T-helper 2 cell treated with Interferon-gamma antibody and Interleukin-4, amounts not matched to agents 5 μg/mL and 100 μg/mL, for 36 hours (primary cell): ENCODE data around the gene MTRF1L.
"Not testable (repeated sequence)": the region's sequence is repeated elsewhere in the genome, so short reads cannot be mapped to it uniquely, and the experiment has no call there.

Experiments
- DNase-seq: peaks from one replicate; pipeline ENCODE4 v3.0.0; 2021; ENCODE audit warnings: low spot score
- H3K27ac Mint-ChIP-seq: one replicate; pipeline ENCODE4 v1.8.0; 2021; ENCODE audit warnings: mild to moderate bottlenecking, mixed read lengths
- H3K27me3 Mint-ChIP-seq: one replicate; pipeline ENCODE4 v1.8.0; 2021; ENCODE audit warnings: low read depth, mixed read lengths
- H3K36me3 Mint-ChIP-seq: one replicate; pipeline ENCODE4 v1.8.0; 2021; ENCODE audit warnings: low read depth, mixed read lengths
- H3K4me1 Mint-ChIP-seq: one replicate; pipeline ENCODE4 v1.8.0; 2021; ENCODE audit warnings: low read depth, mixed read lengths
- H3K4me3 Mint-ChIP-seq: one replicate; pipeline ENCODE4 v1.8.0; 2022; ENCODE audit warnings: mild to moderate bottlenecking, moderate library complexity, mixed read lengths
- H3K9me3 Mint-ChIP-seq: one replicate; pipeline ENCODE4 v1.8.0; 2021; ENCODE audit warnings: mixed read lengths

The MTRF1L gene

DNA sequence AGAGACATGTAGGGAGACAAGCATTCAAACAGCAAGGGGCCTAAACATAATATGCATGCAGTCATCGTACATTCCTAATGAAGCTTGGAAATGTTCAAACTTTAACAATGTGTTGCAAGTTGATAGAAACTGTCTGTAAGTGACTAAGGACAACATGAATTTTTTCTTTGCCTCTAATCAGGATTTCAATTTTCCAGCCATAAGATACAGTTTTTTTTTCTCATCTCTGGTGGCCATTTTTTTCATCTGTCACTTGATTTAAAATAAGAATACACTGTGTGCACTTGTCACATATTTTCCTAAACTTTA lies 22.2 kb upstream of the MTRF1L start:
- no peaks in the 10 kb centered on the region for H3K9me3 Mint-ChIP-seq
- no peaks in the 10 kb centered on the region for H3K36me3 Mint-ChIP-seq
- H3K27me3 Mint-ChIP-seq, result peaks cover 29% of the 10 kb centered on the region
- no peak overlapping the region for H3K27ac Mint-ChIP-seq
- DNase-seq, result no peak
- H3K4me1 Mint-ChIP-seq, result peaks cover 1% of the 10 kb centered on the region
- H3K4me3 Mint-ChIP-seq, result no peak overlapping the region

DNA sequence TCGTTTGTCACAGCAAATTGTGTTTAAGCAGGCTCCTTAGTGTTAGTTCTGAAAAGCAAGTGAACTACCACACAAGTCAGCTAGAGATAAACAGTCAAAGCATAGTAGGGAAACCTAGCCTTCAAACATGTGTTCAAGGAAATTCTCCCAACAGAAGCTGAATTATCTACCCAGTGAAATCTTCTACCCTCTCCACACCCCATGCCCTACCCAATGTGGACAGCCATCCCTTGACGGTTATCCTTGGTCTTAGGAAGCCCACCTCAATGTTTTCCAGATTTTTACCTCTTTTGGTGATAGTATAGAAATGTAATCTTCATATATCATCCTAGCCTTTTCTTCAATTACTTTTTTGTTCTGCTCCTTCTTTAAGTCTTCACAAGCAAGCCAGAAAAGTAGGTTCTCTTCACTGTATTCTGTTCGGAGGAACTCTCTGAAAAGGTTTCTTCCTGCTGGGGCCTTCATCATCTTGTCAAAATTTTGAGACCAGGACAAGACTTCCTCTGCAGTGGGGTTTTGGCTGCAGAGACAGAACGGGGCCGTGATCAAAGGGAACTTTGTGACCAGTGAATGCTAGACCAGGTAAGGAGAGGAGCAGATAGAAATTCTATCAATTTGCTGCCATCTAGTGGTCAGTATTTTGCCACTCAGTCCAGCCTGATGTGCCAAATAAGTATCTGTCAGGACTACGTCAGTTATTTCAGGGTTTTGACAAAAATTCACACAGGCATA lies 21.6 kb upstream of the MTRF1L start:
- H3K4me3 Mint-ChIP-seq, result no peak overlapping the region
- H3K27me3 Mint-ChIP-seq, result peaks cover 29% of the 10 kb centered on the region
- peak; percentile 23 for DNase-seq
- H3K27ac Mint-ChIP-seq, result no peak overlapping the region
- H3K36me3 Mint-ChIP-seq, result no peaks in the 10 kb centered on the region
- peaks cover 1% of the 10 kb centered on the region for H3K4me1 Mint-ChIP-seq
- H3K9me3 Mint-ChIP-seq, result no peaks in the 10 kb centered on the region

DNA sequence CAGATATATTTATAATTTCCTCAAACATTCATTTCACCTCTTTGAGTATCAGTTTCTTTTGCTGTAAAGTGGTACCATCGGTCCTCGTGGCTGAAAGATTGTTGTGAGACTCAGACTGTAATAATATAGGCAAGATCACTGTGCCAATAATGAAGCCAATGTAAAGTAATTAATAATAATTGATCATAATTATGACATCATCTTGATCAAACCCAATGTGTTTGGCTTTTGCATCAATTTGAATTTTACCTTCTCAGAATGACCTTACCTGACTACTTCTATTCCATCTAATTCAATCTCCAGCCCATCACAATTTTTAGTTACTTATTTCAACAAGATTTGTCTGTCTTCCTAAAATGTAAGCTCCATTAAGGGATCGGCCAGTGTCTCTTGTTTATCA lies 15.8 kb upstream of the MTRF1L start:
- Mint-ChIP-seq H3K36me3 (no peaks in the 10 kb centered on the region), H3K4me3 (no peak overlapping the region), H3K4me1 (no peaks in the 10 kb centered on the region), H3K9me3 (no peaks in the 10 kb centered on the region), H3K27ac (no peak overlapping the region), H3K27me3 (peaks cover 27% of the 10 kb centered on the region)
- DNase-seq, result no peak

DNA sequence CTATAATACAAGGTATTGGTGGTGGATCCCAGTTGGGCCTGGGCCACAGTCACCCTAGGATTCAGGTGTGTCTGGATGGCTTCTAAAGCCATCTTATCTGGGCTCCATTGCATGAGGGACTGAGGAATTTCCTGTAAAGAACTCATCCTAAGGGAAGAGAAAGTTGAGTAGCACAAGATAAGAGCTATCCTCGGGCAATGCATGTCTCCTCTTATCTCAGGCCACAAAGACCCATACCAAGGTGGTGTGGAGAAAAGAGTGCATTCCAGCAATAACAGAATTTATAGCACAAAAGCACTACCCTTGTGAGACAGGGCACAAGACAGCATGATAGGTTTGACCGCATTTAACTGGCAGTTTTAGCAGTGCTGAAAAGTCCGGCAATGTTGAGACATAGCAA lies 14.3 kb upstream of the MTRF1L start:
- H3K27me3 Mint-ChIP-seq, result peaks cover 31% of the 10 kb centered on the region
- H3K4me3 Mint-ChIP-seq, result no peak overlapping the region
- no peaks in the 10 kb centered on the region for H3K4me1 Mint-ChIP-seq
- H3K36me3 Mint-ChIP-seq, result no peaks in the 10 kb centered on the region
- H3K9me3 Mint-ChIP-seq, result no peaks in the 10 kb centered on the region
- DNase-seq, result no peak
- no peak overlapping the region for H3K27ac Mint-ChIP-seq

DNA sequence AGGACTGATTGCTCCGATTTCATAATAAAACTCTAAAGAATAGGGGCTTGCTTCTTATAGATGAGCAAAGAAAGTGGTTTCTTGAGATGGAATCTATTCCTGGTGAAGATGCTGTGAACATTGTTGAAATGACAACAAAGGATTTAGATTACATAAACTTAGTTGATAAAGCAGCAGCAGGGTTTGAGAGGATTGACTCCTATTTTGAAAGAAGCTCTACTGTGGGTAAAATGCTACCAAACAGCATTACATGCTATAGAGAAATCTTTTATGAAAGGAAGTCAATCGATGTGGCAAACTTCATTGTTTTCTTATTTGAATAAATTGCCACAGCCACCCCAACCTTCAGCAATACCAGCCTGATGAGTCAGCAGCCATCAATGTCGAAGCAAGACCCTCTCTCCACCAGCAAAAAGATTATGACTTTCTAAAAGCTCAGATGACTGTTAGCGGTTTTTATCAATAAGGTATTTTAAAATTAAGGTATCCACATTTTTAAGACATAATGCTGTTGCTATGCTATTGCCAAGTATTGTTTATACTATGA lies 12.7 kb upstream of the MTRF1L start:
- Mint-ChIP-seq H3K4me3 (no peak overlapping the region), H3K9me3 (no peaks in the 10 kb centered on the region), H3K27me3 (peaks cover 36% of the 10 kb centered on the region), H3K4me1 (no peaks in the 10 kb centered on the region), H3K27ac (no peak overlapping the region), H3K36me3 (no peaks in the 10 kb centered on the region)
- no peak for DNase-seq

DNA sequence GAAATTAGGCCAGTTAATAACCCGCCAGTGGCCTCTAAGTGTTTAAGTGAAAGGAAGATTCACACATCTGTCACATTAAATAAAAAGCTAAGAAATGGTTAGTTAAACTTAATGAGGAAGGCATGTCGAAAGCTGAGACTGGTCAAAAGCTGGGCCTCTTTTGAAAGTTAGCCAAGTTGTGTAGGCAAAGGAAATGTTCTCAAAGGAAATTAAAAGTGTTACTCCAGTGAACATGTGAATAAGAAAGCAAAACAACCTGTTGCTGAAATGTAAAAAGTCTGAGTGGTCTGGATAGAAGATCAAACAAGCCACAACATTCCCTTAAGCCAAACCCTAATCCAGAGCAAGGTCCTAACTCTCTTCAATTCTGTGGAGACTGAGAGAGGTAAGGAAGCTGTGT lies 10.9 kb upstream of the MTRF1L start:
- Mint-ChIP-seq H3K4me3 (no peak overlapping the region), H3K4me1 (no peaks in the 10 kb centered on the region), H3K27ac (no peak overlapping the region), H3K36me3 (no peaks in the 10 kb centered on the region), H3K27me3 (peaks cover 43% of the 10 kb centered on the region), H3K9me3 (no peaks in the 10 kb centered on the region)
- DNase-seq, result no peak

DNA sequence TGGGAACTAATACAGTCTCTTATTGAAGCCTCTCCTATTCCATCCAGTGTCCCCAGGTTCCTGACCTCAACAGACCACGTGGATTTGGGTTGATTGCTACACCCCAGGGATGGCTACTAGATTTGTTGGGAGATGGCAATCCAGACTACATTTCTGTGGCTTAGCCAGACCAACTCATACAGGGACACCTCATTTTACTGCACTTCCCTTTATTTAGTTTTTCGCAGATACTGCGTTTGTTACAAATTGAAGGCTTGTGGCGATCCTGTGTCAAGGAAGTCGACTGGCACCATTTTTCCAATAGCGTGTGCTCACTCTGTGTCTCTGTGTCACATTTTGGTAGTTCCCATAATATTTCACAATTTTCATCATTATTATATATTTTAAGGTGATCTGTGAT lies 10.3 kb upstream of the MTRF1L start:
- Mint-ChIP-seq H3K4me1 (no peaks in the 10 kb centered on the region), H3K9me3 (no peaks in the 10 kb centered on the region), H3K27ac (no peak overlapping the region), H3K27me3 (peaks cover 42% of the 10 kb centered on the region), H3K36me3 (no peaks in the 10 kb centered on the region), H3K4me3 (no peak overlapping the region)
- no peak for DNase-seq

DNA sequence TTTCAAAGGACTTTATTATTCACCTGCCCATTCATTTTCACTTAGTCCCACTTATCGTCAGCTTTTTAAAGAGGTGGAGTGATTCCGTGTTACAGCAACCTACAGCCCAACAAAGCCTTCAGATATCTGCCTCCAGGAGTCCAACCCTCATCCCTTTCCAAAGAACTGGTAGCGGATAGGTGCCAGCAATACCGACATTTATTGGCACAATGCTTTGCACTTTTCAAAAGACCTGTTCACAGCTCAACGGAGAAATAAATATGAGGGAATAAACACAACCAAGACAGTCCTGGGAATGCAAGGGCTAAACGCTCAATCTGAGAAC lies 819 bp upstream of the MTRF1L start:
- no peak for DNase-seq
- peaks cover 30% of the 10 kb centered on the region for H3K4me1 Mint-ChIP-seq
- H3K27ac Mint-ChIP-seq, result peak overlapping the region; percentile 90

DNA sequence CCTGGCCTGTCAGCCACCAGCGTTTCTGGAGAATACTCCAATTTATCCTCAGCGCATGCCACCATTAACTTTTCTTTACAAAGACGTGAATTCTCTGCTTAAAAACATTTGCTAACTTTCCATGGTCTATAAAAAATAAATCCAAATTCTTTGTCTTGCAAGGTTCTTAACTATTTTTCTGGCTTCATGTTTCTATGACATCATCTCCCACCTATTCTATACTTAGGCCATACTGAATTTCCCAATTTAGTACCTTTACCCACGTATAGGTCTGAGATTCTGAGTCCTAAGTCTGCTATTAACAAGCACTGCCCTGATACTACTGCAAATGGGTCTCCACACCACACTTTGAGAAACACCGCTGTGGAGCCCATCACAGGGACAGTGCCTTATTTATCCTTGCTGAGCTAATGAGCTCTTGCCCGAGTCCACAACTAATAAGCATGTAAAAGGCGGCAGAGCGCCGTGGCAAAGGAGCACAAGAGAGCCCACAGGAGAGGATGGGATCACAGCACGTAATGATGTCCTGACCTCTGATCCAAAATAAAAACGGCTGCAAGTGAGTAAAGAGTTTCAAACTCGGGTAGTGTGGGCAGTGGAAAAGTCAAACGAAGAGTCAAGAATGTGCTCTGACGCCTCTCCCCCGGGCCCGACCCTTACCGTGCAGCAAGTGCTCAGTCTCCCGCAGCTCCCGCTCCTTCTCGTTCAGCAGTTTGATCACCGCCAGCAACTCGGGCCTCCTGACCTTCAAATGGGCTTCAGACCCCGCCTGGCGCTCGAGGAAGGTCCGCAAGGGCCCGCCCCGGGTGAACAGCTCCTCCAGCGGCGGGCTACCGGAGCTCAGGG lies 519 bp downstream of the MTRF1L start:
- DNase-seq, result no peak
- H3K27ac Mint-ChIP-seq, result peak overlapping the region; percentile 88
- peaks cover 34% of the 10 kb centered on the region for H3K36me3 Mint-ChIP-seq
- H3K4me3 Mint-ChIP-seq, result peak overlapping the region; percentile 91
- peaks cover 12% of the 10 kb centered on the region for H3K27me3 Mint-ChIP-seq
- peaks cover 32% of the 10 kb centered on the region for H3K4me1 Mint-ChIP-seq
- no peaks in the 10 kb centered on the region for H3K9me3 Mint-ChIP-seq

More for the DNA sequence above, 819 bp upstream of the MTRF1L start:
- Mint-ChIP-seq H3K4me3 (peak overlapping the region; percentile 91), H3K27me3 (peaks cover 14% of the 10 kb centered on the region), H3K36me3 (peaks cover 25% of the 10 kb centered on the region), H3K9me3 (no peaks in the 10 kb centered on the region)

DNA sequence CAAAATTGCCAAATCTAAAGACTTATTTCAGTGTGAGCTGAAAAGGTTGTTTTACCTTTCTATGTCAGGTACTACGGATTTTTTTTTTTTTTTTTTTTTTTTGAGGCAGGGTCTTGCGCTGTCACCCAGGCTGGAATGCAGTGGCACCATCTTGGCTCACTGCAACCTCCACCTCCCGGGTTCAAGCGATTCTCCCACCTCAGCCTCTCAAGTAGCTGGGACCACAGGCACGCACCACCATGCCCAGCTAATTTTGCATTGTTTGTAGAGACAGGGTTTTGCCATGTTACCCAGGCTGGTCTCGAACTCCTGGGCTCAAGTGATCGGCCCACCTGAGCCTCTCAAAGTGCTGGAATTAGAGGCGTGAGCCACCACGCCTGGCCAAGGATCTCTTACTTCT lies 1.7 kb downstream of the MTRF1L start:
- not testable (repeated sequence) for H3K9me3 Mint-ChIP-seq, DNase-seq, H3K27me3 Mint-ChIP-seq
- H3K4me1 Mint-ChIP-seq, result peaks cover 41% of the 10 kb centered on the region
- peak overlapping the region; percentile 88 for H3K27ac Mint-ChIP-seq
- peak overlapping the region; percentile 91 for H3K4me3 Mint-ChIP-seq
- peaks cover 45% of the 10 kb centered on the region for H3K36me3 Mint-ChIP-seq

DNA sequence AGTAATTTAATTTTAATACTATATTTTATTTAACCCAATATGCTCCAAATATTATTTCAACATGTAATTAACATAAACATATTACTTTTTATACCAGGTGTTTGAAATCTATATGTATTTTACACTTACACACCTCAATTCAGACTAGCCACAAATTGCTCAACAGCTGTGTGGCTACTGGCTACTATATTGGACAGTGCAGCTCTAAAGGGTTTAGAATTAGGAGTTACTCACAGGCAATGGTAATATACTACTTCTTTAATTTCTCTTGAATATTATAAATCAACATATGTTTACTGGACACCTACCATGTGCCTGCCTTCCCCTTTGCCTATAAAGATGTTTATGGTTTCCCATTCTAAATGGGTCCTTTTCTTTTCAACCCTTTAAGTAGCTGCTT lies 2.3 kb downstream of the MTRF1L start:
- peak overlapping the region; percentile 91 for H3K4me3 Mint-ChIP-seq

DNA sequence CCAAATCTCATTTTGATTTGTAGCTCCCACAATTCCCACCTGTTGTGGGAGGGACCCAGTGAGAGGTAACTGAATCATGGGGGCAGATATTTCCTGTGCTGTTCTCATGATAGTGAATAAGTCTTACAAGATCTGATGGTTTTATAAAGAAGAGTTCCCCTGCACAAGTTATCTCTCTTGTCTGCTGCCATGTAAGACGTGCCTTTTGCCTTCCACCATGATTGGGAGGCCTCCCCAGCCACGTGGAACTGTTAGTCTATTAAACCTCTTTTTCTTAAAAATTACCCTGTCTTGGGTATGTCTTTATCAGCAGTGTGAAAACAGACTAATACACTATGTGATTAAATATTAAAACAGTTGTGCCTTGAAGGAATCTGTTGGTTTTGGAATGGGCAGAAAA lies 3.0 kb downstream of the MTRF1L start:
- peaks cover 53% of the 10 kb centered on the region for H3K36me3 Mint-ChIP-seq
- peak overlapping the region; percentile 38 for H3K27ac Mint-ChIP-seq
- H3K27me3 Mint-ChIP-seq, DNase-seq, H3K9me3 Mint-ChIP-seq: not testable (repeated sequence)
- H3K4me3 Mint-ChIP-seq, result peak overlapping the region; percentile 56
- peaks cover 46% of the 10 kb centered on the region for H3K4me1 Mint-ChIP-seq

More for the DNA sequence above, 2.3 kb downstream of the MTRF1L start:
- Mint-ChIP-seq H3K36me3 (peaks cover 49% of the 10 kb centered on the region), H3K4me1 (peaks cover 46% of the 10 kb centered on the region), H3K9me3 (no peaks in the 10 kb centered on the region), H3K27me3 (peaks cover 3% of the 10 kb centered on the region), H3K27ac (peak overlapping the region; percentile 58)
- DNase-seq, result no peak

DNA sequence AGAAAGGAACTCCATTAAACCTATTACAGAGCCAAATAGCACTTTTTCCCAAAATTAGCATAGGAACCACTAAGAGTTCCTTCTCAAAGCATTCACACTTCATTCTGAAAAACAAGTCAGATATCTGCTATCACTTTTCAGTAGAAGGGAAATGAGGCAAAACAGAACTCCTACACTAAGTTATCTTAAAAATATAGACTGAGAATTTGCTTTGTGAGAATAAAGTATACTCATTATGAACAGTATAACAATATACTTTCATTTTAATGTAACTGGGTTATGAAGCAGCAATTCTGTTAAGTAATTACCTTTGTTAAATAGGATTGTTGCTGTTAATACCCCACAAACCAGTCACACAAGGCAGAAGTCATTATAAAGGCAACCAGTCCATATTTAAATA lies 8.7 kb downstream of the MTRF1L start:
- H3K36me3 Mint-ChIP-seq, result peaks cover 65% of the 10 kb centered on the region
- no peaks in the 10 kb centered on the region for H3K9me3 Mint-ChIP-seq

DNA sequence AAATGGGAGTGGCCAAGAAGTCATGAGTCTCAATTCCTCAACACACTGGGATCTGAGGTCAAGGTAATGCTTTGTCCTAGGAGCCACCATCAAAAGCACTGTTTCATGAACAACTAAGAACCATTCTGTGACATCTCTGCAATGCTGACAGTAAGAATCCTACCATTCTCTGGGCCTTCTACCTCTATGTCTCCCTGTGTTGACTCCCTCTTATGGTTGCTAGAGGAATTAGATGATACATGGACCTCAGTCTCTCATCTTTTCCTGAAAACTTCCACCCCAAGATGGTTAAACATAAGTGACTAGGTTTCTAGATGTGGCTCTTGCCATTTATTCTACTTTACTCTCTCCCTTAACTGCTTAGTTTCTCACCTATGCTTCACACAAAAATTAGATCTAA lies 9.1 kb downstream of the MTRF1L start:
- no peak for DNase-seq
- Mint-ChIP-seq H3K27me3 (no peaks in the 10 kb centered on the region), H3K4me1 (peaks cover 32% of the 10 kb centered on the region), H3K4me3 (peak overlapping the region; percentile 10), H3K27ac (peak overlapping the region; percentile 32), H3K9me3 (no peaks in the 10 kb centered on the region), H3K36me3 (peaks cover 65% of the 10 kb centered on the region)

More for the DNA sequence above, 8.7 kb downstream of the MTRF1L start:
- Mint-ChIP-seq H3K27ac (peak overlapping the region; percentile 32), H3K4me3 (peak overlapping the region; percentile 10), H3K4me1 (peaks cover 32% of the 10 kb centered on the region), H3K27me3 (no peaks in the 10 kb centered on the region)
- DNase-seq, result no peak
